Measurements from ENCODE around the gene RTKN.
"Not testable (repeated sequence)": the region's sequence is repeated elsewhere in the genome, so short reads cannot be mapped to it uniquely, and the experiment has no call there.

RTKN gene

GRCh38 chr2:74441690-74442482, at the start of gene RTKN:
TSS of gene RTKN (minus strand) at chr2:74441937. CDS start at chr2:74441816, 121 bp downstream.
- no peak for DNase-seq (ENCODE audit: low spot score)

GRCh38 chr2:74489906-74490305, 48.2 kb upstream of the RTKN start:
- DNase-seq (ENCODE audit: low spot score) = no peak

GRCh38 chr2:74488643-74489481, 47.1 kb upstream of the RTKN start:
- DNase-seq (ENCODE audit: low spot score) = no peak

GRCh38 chr2:74486141-74486540, 44.4 kb upstream of the RTKN start:
- no peak for DNase-seq (ENCODE audit: low spot score)

- DNase-seq (ENCODE audit: low spot score) = not testable (repeated sequence)
Observed at GRCh38 chr2:74483675-74484164, 42.0 kb upstream of the RTKN start.

- peak; percentile 91 for DNase-seq (ENCODE audit: low spot score)
Observed at GRCh38 chr2:74482801-74483674, 41.3 kb upstream of the RTKN start, which contains the start of the genes CCDC142 and TTC31. TSS of gene CCDC142 (minus strand) at chr2:74482998. CDS start at chr2:74482837, 161 bp downstream. TSS of gene TTC31 (plus strand) at chr2:74483081. CDS start at chr2:74483096, 15 bp downstream.

- DNase-seq (ENCODE audit: low spot score) = no peak
Observed at GRCh38 chr2:74481961-74482800, 40.4 kb upstream of the RTKN start.

- DNase-seq (ENCODE audit: low spot score) = no peak
Observed at GRCh38 chr2:74481431-74481830, 39.7 kb upstream of the RTKN start.

- no peak for DNase-seq (ENCODE audit: low spot score)
Observed at GRCh38 chr2:74474899-74475298, 33.2 kb upstream of the RTKN start.

- no peak for DNase-seq (ENCODE audit: low spot score)
Observed at GRCh38 chr2:74474481-74474880, 32.7 kb upstream of the RTKN start.

GRCh38 chr2:74472945-74473258, 31.2 kb upstream of the RTKN start:
- no peak for DNase-seq (ENCODE audit: low spot score)

GRCh38 chr2:74472086-74472944, 30.6 kb upstream of the RTKN start, which contains the start of gene MRPL53:
TSS of gene MRPL53 (minus strand) at chr2:74472680. CDS start at chr2:74472660, 20 bp downstream.
- peak; percentile 91 for DNase-seq (ENCODE audit: low spot score)

- DNase-seq (ENCODE audit: low spot score) = no peak
Observed at GRCh38 chr2:74471332-74472065, 29.8 kb upstream of the RTKN start.

GRCh38 chr2:74470742-74471141, 29.0 kb upstream of the RTKN start:
- not testable (repeated sequence) for DNase-seq (ENCODE audit: low spot score)

- no peak for DNase-seq (ENCODE audit: low spot score)
Observed at GRCh38 chr2:74464406-74464805, 22.7 kb upstream of the RTKN start.

- no peak for DNase-seq (ENCODE audit: low spot score)
Observed at GRCh38 chr2:74462786-74463105, 21.0 kb upstream of the RTKN start.

GRCh38 chr2:74462054-74462785, 20.5 kb upstream of the RTKN start:
- DNase-seq (ENCODE audit: low spot score) = no peak

GRCh38 chr2:74461187-74462053, 19.7 kb upstream of the RTKN start:
- no peak for DNase-seq (ENCODE audit: low spot score)

Data from kidney capillary endothelial cell (primary cell).